Measurements from ENCODE around the gene ANKRD28.

Gene ANKRD28

DNA sequence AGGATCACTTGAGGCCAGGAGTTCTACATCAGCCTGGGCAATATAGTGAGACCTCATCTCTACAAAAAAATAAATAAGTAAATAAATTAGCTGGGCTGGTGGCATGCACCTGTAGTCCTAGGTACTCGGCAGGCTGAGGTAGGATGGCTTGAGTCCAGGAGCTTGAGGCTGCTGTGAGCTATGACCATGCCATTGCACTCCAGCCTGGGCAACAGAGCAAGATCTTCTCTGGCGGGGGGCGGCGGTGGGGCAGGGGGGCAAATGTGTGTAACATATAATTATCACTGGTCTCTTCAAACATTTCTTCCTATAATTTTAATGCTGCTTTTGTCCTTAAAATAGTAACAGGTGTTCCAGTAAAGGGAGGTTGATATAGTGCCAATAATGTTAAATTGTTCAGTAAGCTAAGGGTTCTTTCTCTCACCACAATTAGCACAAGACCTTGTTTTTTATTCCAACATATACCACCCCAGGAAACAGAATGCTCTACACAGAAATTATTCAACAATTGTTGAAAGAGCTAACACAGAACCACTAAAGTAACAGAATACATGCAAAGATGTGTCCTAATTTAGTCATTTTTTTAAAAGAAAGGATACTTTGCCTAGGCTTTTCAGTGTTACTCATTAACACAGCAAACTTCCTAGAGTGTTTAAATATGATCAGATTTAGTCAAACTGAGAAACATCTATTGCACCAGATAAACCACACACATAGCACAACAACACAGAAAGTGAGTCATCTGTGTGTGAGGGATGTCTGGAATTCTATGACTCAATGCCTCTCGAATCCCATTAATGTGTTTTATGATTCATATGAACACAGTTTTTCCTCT, 29.1 kb downstream of the ANKRD28 start:
- peak; percentile 67 for DNase-seq (ENCODE audit: extremely low read depth, insufficient read length)
- Histone ChIP-seq H3K27me3 (replicated peaks; ENCODE audit: control insufficient read depth, insufficient read depth, low read length) (no peaks in the 10 kb centered on the region), H3K36me3 (ENCODE audit: control insufficient read depth, insufficient read depth, low read length) (no peaks in the 10 kb centered on the region), H3K4me3 (replicated peaks; ENCODE audit: low read depth, low read length) (no peak overlapping the region)
- TF ChIP-seq, protein P1, sequence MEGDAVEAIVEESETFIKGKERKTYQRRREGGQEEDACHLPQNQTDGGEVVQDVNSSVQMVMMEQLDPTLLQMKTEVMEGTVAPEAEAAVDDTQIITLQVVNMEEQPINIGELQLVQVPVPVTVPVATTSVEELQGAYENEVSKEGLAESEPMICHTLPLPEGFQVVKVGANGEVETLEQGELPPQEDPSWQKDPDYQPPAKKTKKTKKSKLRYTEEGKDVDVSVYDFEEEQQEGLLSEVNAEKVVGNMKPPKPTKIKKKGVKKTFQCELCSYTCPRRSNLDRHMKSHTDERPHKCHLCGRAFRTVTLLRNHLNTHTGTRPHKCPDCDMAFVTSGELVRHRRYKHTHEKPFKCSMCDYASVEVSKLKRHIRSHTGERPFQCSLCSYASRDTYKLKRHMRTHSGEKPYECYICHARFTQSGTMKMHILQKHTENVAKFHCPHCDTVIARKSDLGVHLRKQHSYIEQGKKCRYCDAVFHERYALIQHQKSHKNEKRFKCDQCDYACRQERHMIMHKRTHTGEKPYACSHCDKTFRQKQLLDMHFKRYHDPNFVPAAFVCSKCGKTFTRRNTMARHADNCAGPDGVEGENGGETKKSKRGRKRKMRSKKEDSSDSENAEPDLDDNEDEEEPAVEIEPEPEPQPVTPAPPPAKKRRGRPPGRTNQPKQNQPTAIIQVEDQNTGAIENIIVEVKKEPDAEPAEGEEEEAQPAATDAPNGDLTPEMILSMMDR (IDR thresholded peaks at IDR 0.05; ENCODE audit: insufficient read depth, low read length, poor library complexity, severe bottlenecking), result no peak

DNA sequence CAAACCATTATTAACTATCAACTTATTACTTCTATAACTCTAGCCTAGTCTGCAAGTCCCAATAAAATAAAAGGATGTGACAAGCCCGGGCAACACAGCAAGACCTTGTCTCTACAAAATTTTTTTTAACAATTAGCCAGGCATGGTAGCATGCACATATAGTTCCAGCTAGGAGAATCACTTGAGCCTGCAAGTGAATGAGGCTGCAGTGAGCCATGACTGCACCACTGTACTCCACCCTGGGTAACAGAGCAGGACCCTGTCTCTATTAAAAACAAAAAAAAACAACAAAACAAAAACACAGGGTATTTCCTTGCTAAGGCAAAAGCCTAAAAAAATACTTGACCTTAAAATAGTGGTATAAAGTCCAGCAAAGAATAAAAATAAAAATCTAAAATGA, 31.4 kb downstream of the ANKRD28 start:
- no peaks in the 10 kb centered on the region for H3K27me3 ChIP-seq (replicated peaks; ENCODE audit: control insufficient read depth, insufficient read depth, low read length)
- H3K4me3 ChIP-seq (replicated peaks; ENCODE audit: low read depth, low read length), result no peak overlapping the region
- no peak for DNase-seq (ENCODE audit: extremely low read depth, insufficient read length)
- no peaks in the 10 kb centered on the region for H3K36me3 ChIP-seq (ENCODE audit: control insufficient read depth, insufficient read depth, low read length)
- TF ChIP-seq, protein P1 (IDR thresholded peaks at IDR 0.05; ENCODE audit: insufficient read depth, low read length, poor library complexity, severe bottlenecking), result no peak

DNA sequence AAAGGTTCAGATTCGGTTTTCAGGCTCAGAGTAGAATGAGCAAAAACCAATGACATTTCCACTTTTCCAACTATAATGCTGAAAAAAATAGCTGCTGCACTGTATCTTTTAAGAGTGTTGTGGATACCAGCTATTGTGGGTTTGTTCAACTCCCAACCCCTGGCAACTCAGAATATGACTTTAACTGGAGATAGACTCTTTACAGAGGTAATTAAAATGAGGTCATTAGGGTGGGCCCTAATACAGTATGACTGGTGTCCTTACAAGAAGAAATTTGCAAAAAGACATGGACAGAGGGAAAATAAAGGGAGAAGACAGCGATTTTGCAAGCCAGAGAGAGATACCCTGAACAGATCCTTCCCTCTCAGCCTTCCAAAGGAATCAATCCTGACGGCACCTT, 39.5 kb downstream of the ANKRD28 start:
- Histone ChIP-seq H3K4me3 (replicated peaks; ENCODE audit: low read depth, low read length) (no peak overlapping the region), H3K36me3 (ENCODE audit: control insufficient read depth, insufficient read depth, low read length) (no peaks in the 10 kb centered on the region; the same call in 1 of the 2 replicates), H3K27me3 (replicated peaks; ENCODE audit: control insufficient read depth, insufficient read depth, low read length) (no peaks in the 10 kb centered on the region)
- no peak for DNase-seq (ENCODE audit: extremely low read depth, insufficient read length)
- TF ChIP-seq, protein P1 (IDR thresholded peaks at IDR 0.05; ENCODE audit: insufficient read depth, low read length, poor library complexity, severe bottlenecking), result no peak

DNA sequence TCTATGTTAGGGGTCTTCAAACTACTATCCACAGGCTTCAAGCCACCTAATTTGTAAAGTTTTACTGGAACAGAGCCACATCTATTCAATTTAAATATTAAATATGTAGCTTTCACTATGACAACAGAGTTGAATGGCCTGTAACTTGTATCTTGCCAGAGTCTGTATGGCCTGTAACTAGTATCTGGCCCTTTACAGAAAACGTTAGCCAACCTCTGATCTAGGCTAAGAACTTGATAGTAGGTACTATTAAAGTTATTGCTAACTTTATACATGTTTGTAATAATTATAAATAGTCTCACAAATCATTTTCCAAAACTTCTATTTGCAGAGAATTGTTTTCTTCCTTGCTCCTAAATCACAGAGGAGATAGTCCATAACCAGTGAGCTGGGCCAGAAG, 40.0 kb downstream of the ANKRD28 start:
- Histone ChIP-seq H3K4me3 (replicated peaks; ENCODE audit: low read depth, low read length) (no peak overlapping the region), H3K27me3 (replicated peaks; ENCODE audit: control insufficient read depth, insufficient read depth, low read length) (no peaks in the 10 kb centered on the region), H3K36me3 (ENCODE audit: control insufficient read depth, insufficient read depth, low read length) (no peaks in the 10 kb centered on the region; the same call in 1 of the 2 replicates)
- TF ChIP-seq, protein P1 (IDR thresholded peaks at IDR 0.05; ENCODE audit: insufficient read depth, low read length, poor library complexity, severe bottlenecking), result no peak
- DNase-seq (ENCODE audit: extremely low read depth, insufficient read length), result no peak

DNA sequence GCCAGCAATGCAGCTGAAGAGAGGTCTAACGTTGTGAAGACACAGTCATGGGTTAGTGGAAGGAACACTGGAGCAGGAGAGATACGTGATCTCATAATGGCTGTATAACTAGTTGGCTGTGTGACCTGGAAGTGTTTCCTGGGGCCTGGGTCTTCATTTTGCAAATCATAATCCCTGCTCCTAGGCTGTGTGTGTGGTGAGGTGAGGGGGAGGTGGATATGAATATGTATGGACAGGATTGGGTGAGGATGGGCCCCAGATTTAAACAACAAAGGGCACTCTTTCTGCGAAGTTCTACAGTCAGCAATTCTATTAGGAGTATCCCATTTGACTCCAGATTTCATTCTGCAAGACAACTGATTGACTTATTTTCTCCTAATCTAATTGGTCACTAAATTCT, 41.3 kb downstream of the ANKRD28 start:
- DNase-seq (ENCODE audit: extremely low read depth, insufficient read length), result no peak
- Histone ChIP-seq H3K36me3 (ENCODE audit: control insufficient read depth, insufficient read depth, low read length) (no peaks in the 10 kb centered on the region; the same call in 1 of the 2 replicates), H3K27me3 (replicated peaks; ENCODE audit: control insufficient read depth, insufficient read depth, low read length) (no peaks in the 10 kb centered on the region), H3K4me3 (replicated peaks; ENCODE audit: low read depth, low read length) (no peak overlapping the region)
- TF ChIP-seq, protein P1 (IDR thresholded peaks at IDR 0.05; ENCODE audit: insufficient read depth, low read length, poor library complexity, severe bottlenecking), result no peak

Measured in GM06990 (cell line).